Amniotic stem cell (primary cell): ENCODE measurements around the gene CSF3R.
"Not testable (repeated sequence)": the region's sequence is repeated elsewhere in the genome, so short reads cannot be mapped to it uniquely, and the experiment has no call there.

ENCODE experiments used
- DNase-seq: peaks from one replicate; lab custom pipeline; 2025; lab: John Stamatoyannopoulos, UW

CSF3R gene

DNA sequence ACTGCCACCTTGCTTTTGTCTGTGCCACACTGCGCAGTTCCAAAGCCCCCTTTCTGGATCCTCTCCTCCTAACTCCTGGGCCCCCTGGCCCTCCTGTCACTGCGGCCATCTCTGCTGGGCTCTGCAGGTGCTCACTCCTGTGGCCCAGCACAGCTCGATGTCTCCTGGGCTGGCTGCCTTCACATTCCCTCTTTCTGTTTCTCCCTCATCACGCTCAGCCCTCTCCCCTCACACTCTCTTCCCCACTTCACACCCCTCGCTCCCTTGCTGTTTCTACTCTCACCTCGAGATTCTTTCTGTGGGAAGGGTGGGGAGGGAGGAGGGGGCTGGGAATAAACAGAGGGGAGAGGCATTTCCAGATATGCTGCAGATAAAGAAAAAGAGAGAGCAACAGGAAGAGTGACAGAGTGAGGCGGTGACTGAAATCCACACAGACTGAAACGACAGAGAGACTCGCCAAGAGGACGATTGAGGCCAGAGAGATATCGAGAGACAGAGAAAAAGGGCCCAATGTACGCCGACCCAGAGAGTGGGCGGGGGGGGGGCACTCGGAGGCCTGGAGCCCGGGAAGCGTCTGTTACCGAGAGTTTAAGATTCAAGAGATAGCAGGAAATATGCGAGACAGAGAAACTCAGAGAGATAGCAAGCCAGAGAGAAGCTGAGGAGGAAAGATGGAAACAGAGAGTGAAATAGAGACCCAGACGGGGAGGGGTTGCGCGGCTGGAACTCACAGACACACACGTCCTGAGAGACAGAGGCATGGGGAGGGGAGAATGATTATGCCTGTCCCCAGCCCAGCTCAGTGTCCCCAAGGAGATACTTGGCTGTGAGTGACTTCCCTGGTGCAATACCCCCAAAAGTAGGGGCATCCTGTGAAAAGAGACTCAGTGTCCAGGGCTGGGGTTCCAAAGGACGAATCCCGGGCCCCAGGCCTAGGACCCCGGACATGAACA, 666 bp downstream of the CSF3R start:
- no peak for DNase-seq

GRCh38 chr1:36481091-36481490, 1.6 kb downstream of the CSF3R start:
- no peak for DNase-seq

DNA sequence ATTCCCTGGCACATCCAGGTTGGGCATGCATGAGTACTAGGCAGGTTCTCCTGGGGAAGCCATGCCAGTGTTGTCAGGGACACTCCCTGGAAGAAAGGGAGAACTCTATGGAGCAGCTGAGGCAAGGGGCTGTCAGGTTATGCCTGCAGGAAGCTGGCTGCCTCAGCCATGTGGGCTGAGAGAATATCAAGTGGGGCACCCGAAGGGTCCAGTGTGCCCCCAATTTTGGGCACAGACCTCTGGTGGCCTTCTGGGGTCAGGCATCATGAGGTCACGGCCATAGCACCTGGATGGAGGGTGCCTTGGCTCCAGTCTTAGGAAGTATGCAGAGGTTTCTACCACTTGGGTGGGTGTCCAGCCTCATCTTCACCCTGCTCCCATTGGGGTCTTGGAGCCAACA, 2.6 kb downstream of the CSF3R start:
- DNase-seq = no peak

DNA sequence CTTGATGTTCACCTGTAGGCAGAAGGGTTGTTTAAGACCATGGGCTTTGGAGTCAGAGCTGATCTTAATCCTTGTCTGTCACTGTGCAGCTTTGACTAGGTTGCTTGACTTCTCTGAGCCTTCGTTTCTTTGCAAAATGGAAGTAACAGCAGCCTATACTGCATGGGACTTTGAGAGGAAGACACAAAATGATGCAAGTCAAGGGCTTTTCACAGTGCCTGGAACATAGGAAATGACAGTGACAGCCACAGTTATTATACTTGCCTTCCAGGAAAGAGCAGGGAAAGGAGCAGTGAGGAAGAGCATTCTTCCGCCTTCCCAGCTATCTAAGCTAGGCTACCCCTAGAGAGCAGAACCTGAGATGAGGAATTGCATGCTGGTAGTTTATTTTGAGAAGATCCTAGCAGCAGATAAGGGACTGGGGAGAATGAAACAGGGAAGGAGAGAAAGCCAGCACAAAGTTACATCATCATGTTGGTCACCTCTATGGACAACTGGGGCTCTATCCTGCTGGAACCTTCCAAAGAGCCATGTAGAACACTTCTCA, 3.1 kb downstream of the CSF3R start:
- no peak for DNase-seq

GRCh38 chr1:36477615-36478014, 5.1 kb downstream of the CSF3R start:
- not testable (repeated sequence) for DNase-seq

GRCh38 chr1:36476945-36477344, 5.8 kb downstream of the CSF3R start:
- no peak for DNase-seq

GRCh38 chr1:36475910-36476604, 6.7 kb downstream of the CSF3R start:
- DNase-seq = no peak

DNA sequence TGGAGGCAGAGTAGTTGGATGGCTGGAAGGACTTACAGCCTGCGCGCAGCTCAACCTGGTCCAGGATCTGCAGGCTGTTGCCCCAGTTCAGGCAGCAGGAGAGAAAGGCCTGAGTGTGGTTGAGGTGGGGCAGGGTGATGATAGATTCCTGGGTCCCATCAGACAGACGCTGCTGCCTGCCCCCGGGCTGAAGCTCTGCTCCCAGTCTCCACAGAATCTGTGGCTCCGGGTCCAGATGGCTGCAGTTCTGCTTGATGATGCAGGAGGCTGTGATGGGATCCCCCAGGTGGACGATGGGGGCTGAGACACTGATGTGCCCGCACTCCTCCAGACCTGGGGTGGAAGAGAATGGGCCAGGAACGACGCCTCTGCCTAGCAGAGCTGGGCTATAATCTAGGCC, 7.4 kb downstream of the CSF3R start:
- DNase-seq = no peak

DNA sequence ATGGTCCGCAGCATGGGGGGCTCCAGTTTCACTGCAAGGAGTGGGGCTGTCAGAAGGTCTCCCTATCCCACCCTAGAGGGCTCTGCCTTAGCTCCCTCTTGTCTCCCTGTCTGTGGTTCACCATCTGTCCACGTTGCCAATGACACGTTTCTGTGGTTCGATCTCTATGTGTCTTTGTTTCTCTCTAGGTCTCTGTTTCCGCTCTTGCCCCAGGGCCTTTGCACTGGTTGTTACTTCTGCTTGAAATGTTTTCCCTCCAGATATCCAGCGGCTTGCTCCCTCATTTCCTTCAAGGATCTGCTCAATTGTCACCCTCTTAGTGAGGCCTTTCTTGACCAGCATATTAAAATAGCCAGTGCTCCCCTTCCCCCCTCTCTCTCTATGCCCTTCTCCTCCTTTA, 10.1 kb downstream of the CSF3R start:
- DNase-seq = no peak

DNA sequence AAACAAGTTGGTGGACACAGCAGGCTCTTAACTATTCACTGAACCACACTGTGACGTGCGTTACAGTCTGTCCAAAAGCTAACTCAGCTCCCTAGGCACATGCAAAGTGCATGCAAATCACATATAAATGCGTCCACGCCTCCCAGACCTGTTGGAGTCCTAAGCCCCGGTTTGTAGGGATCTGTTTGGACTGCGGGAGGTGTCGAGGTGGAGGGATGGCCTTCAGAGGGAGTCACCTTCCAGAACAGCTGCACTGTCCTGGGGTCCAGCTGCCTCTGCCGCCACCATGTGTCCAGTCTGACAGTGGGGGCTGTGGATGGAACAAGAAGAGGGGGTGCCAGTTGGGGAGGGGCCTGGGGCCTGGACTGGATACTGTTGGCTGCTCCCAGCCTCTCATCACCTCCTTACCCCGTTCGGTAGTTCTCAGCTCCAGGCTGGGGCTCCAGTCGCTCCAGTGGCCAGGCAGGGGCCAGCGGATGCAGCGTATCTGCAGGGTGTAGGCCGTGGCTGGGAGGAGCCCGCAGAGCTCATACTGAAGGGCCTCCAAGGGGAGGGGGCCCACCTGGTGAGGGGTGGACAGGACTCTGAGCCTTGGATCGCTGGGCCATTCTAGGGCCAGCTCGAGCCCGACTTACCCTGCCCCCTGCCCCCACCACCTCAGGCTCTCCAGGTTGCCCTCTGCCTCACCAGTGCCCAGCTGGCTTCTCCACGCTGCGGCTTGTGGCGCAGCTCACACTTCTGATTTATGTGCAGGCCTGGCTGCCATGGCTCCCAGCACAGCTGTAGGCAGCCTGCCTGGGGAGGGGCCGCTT, 10.7 kb downstream of the CSF3R start:
- no peak for DNase-seq

DNA sequence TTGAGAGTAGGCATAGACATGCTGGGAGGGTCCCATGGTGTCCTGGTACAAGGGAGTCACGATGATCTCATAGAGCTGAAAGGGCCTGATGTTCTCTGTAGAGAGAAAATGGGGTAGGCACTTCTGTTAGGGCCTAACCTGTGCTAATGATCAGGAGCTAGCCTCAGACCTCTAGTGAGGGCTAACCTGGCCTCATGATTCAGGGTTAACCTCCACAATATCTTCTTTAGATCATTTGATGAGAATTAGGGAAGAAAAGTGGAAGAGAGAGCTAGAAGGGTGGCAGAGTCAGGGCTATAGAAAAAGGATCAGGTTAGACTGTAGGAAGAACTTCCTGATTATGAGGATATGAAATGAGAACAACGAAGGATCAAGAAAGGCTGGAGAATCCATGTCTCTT, 13.6 kb downstream of the CSF3R start:
- no peak for DNase-seq

DNA sequence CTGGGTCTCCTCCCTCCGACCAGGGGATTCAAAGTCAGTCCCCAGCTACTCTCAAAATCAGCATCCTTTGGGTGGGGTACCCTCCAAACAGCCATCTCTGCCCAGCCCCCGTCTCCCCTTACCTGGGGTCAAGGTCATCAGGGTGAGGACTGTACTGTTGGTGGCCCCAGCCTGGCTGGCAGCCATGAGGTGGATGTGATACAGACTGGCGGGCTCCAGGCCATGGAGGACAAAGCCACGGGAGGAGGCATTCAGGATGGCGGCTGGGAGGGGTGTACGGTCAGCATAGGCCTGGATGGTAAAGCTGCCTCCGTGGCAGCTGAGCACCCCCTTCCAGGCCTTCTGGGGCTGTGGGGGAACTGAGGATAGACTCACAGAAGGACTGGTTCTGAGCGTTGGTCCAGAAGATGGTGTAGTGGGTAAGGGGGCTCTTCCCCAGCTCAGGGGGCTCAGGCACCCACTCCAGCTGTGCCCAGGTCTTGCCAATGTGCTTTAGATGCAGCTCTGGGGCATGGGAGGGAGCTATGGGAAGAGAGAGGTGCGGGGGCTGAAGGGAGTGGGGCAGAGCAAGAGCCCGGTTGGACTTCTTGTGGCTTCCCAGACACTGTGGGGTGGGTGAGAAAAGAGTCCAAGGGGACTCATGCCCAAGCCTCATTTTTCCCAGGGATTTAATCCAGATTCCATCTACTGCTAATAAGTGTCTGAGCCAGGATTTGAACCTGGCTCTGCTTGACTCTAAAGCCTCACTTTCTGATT, 14.8 kb downstream of the CSF3R start:
- DNase-seq = no peak

GRCh38 chr1:36467027-36467410, 15.7 kb downstream of the CSF3R start:
- DNase-seq = no peak

- no peak for DNase-seq
Measured at GRCh38 chr1:36466370-36467026, 16.2 kb downstream of the CSF3R start.

- DNase-seq = no peak
Measured at GRCh38 chr1:36465731-36466369, 16.9 kb downstream of the CSF3R start.

DNA sequence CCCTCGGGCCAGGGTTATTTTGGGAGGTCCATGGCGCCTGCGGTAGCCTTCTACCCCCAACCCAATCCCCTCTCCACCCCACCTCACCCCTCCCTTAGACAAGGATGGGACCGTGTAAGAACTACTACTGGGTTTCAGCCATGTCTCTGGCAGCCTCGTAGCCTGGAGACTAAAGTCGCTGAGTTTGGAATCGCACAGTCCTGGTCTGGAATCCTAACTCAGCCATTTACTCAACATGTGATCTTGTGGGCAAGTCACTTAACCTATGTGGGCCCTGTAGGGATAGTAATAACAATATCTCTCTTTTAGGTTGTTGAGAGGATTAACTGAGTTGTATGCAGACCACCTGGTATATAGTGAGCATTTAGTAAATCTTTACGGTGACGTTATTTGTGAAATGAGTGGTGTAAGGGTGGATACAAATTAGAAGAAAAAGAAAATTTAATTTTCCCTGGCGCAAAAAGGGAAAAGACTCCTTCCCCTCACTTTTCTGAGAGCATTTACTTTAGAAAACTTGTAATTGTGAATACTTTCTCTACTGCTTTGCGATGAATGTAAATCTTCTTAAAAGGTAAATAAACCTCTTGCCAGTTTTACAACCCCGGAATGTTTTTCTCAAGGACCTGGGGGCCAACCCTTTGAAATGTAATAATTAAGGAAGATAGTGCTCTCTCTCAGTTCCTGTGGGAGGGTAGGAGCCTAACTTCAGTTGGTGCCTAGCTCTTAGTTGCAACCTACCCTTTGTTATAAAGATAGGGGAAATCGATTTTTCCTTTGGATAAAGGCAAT, 17.9 kb downstream of the CSF3R start:
- no peak for DNase-seq

- DNase-seq = peak; percentile 90
Measured at GRCh38 chr1:36463803-36464604, 18.7 kb downstream of the CSF3R start, which contains the start of gene MRPS15. TSS of gene MRPS15 (minus strand) at chr1:36464384. CDS start at chr1:36464275, 109 bp downstream.

DNA sequence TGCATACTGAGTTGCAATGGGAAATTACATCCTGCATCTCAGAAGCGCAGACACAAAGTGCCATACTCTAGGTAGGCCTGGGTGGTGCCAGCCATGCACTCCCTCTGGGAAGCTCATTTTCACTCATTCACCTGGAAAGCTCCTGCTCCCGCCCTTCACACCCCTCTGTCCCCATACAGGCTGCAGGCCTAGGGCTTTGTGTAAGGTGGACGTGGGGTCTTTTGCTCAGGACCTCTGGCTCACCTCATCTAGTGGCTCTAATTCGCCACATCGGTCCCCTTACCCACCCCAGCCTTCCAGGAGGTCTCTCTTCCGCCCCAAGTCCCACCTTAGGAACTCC, 19.3 kb downstream of the CSF3R start:
- no peak for DNase-seq

DNA sequence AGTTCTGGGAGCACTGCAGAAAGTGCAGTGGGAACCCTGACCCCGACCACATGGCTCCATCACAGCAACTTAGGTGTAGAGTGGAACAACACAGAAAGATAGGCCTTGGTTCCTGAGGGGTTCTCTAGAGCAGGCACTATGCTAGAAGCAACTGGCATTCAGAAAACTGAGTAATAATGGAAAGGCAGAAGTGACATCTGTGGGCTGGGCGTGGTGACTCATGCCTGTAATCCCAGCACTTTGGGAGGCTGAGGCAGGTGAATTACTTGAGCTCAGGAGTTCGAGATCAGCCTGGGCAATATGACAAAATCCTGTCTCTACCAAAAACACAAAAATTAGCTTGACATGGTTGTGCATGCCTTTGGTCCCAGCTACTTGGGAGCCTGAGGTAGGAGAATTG, 23.8 kb downstream of the CSF3R start:
- no peak for DNase-seq
